ENCODE results near the gene LRP8.

DNA sequence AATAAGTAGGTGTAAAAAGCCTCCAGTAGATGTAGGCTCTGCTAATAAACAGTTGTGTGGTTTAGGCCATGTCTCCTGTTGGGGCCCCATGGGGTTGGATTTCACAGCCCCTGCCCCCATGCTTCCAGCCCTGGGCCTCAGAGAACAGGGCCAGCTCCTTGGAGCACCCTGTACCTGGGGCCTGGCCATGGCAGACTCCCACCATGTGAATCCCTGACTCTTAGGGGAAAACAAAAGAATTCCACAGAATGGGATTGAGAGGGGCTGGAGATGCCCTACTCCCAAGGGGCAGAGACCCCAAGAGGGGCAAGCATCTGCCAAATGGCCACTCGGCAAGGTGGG, 11.5 kb downstream of the LRP8 start:
- TF ChIP-seq, protein P1, sequence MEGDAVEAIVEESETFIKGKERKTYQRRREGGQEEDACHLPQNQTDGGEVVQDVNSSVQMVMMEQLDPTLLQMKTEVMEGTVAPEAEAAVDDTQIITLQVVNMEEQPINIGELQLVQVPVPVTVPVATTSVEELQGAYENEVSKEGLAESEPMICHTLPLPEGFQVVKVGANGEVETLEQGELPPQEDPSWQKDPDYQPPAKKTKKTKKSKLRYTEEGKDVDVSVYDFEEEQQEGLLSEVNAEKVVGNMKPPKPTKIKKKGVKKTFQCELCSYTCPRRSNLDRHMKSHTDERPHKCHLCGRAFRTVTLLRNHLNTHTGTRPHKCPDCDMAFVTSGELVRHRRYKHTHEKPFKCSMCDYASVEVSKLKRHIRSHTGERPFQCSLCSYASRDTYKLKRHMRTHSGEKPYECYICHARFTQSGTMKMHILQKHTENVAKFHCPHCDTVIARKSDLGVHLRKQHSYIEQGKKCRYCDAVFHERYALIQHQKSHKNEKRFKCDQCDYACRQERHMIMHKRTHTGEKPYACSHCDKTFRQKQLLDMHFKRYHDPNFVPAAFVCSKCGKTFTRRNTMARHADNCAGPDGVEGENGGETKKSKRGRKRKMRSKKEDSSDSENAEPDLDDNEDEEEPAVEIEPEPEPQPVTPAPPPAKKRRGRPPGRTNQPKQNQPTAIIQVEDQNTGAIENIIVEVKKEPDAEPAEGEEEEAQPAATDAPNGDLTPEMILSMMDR (IDR thresholded peaks at IDR 0.05; ENCODE audit: low read depth, low read length) = no peak
- no peak for TF ChIP-seq EZH2phosphoT487 (IDR thresholded peaks at IDR 0.05; ENCODE audit: low read depth)
